Astrocyte (in vitro differentiated cells and primary cell): ENCODE measurements around the gene TNFSF11. TPM values are rescaled to one million over a fixed set of nuclear protein-coding genes. Genes with fewer than 3 reads are reported as not detected.

Experiments
- DNase-seq: peaks from one replicate; pipeline ENCODE4 v3.0.0-alpha.2; 2010; ENCODE audit warnings: low read depth
- FAIRE-seq: peaks from 2 replicates; lab custom pipeline; 2011; peaks lifted over from hg19 to GRCh38; lab: Jason Lieb, UNC
- H2AFZ ChIP-seq: 2 replicates; pipeline ENCODE4 v1.6.0; 2012; ENCODE audit warnings: low read depth, low read length, inconsistent platforms
- H3K27ac ChIP-seq: 2 replicates; pipeline ENCODE4 v1.5.1; 2011; ENCODE audit warnings: low read depth, low read length, inconsistent platforms
- H3K27me3 ChIP-seq: 2 replicates; pipeline ENCODE4 v1.6.0; 2011; ENCODE audit warnings: low read length, inconsistent platforms; ENCODE audit not compliant: insufficient read depth
- H3K36me3 ChIP-seq: 2 replicates; pipeline ENCODE4 v1.5.1; 2011; ENCODE audit warnings: low read length, inconsistent platforms; ENCODE audit not compliant: insufficient read depth
- H3K4me1 ChIP-seq: 2 replicates; pipeline ENCODE4 v1.5.1; 2011; ENCODE audit warnings: low read length, inconsistent platforms; ENCODE audit not compliant: insufficient read depth
- H3K4me2 ChIP-seq: 2 replicates; pipeline ENCODE4 v1.6.0; 2012; ENCODE audit warnings: low read length, inconsistent platforms
- H3K4me3 ChIP-seq: 2 replicates; pipeline ENCODE4 v1.5.1; 2011; ENCODE audit warnings: low read depth, mild to moderate bottlenecking, low read length, inconsistent platforms; ENCODE audit not compliant: insufficient read depth
- H3K79me2 ChIP-seq: 2 replicates; pipeline ENCODE4 v1.6.0; 2012; ENCODE audit warnings: mild to moderate bottlenecking, low read length, inconsistent platforms; ENCODE audit not compliant: insufficient read depth
- H3K9ac ChIP-seq: 2 replicates; pipeline ENCODE4 v1.6.0; 2012; ENCODE audit warnings: mild to moderate bottlenecking, low read length, inconsistent platforms
- H3K9me3 ChIP-seq: 2 replicates; pipeline ENCODE4 v1.5.1; 2012; ENCODE audit warnings: low read depth, mild to moderate bottlenecking, low read length, inconsistent platforms; ENCODE audit not compliant: insufficient read depth
- H4K20me1 ChIP-seq: 2 replicates; pipeline ENCODE4 v1.6.0; 2012; ENCODE audit warnings: low read length, inconsistent platforms; ENCODE audit not compliant: insufficient read depth
- H3K27ac Mint-ChIP-seq: one replicate; pipeline ENCODE4 v1.8.0; 2021; ENCODE audit warnings: mild to moderate bottlenecking, mixed read lengths; ENCODE audit not compliant: unreplicated experiment
- H3K27me3 Mint-ChIP-seq: one replicate; pipeline ENCODE4 v1.8.0; 2021; ENCODE audit warnings: low read depth, mixed read lengths; ENCODE audit not compliant: unreplicated experiment
- H3K36me3 Mint-ChIP-seq: one replicate; pipeline ENCODE4 v1.8.0; 2021; ENCODE audit warnings: low read depth, mixed read lengths; ENCODE audit not compliant: unreplicated experiment
- H3K4me1 Mint-ChIP-seq: one replicate; pipeline ENCODE4 v1.8.0; 2021; ENCODE audit warnings: low read depth, mixed read lengths; ENCODE audit not compliant: unreplicated experiment
- H3K4me3 Mint-ChIP-seq: one replicate; pipeline ENCODE4 v1.8.0; 2021; ENCODE audit warnings: mild to moderate bottlenecking, moderate library complexity, mixed read lengths; ENCODE audit not compliant: unreplicated experiment
- H3K9me3 Mint-ChIP-seq: one replicate; pipeline ENCODE4 v1.8.0; 2021; ENCODE audit warnings: mild to moderate bottlenecking, mixed read lengths; ENCODE audit not compliant: unreplicated experiment
- CTCF ChIP-seq: IDR thresholded peaks from 2 replicates; pipeline ENCODE4 v1.5.1; 2011; ENCODE audit warnings: low read depth, mild to moderate bottlenecking, inconsistent platforms, low read length, moderate library complexity; ENCODE audit not compliant: insufficient read depth
- EZH2 ChIP-seq: IDR thresholded peaks from 2 replicates; pipeline ENCODE4 v1.6.1; 2012; ENCODE audit warnings: mild to moderate bottlenecking, low read length, inconsistent platforms; ENCODE audit not compliant: insufficient read depth
- total RNA-seq: library from RNA; stranded (reverse); gene quantifications from 2 replicates; pipeline ENCODE4 v1.2.1, GENCODE V29; 2021

The TNFSF11 gene
- total RNA-seq, 1 donor from 2014 or later, result not detected

- H3K36me3 Mint-ChIP-seq, result no peaks in the 10 kb centered on the region
- Histone ChIP-seq H3K4me3 (no peak overlapping the region), H3K9ac (no peak overlapping the region), H3K4me1 (no peaks in the 10 kb centered on the region), H3K9me3 (no peaks in the 10 kb centered on the region), H3K36me3 (no peaks in the 10 kb centered on the region), H3K79me2 (no peaks in the 10 kb centered on the region), H2AFZ (no peak overlapping the region), H3K27me3 (peaks cover 4% of the 10 kb centered on the region), H4K20me1 (no peaks in the 10 kb centered on the region), H3K4me2 (no peak overlapping the region), H3K27ac (no peak overlapping the region)
- peaks cover 6% of the 10 kb centered on the region for H3K9me3 Mint-ChIP-seq
- DNase-seq (no peak), FAIRE-seq (no peak)
- no peak overlapping the region for H3K4me3 Mint-ChIP-seq
- no peak for TF ChIP-seq CTCF
- TF ChIP-seq EZH2, result no peak
- no peak overlapping the region for H3K27ac Mint-ChIP-seq
- no peaks in the 10 kb centered on the region for H3K4me1 Mint-ChIP-seq
- peaks cover 2% of the 10 kb centered on the region for H3K27me3 Mint-ChIP-seq
Observed at GRCh38 chr13:42643076-42643475, 69.1 kb downstream of the TNFSF11 start.

GRCh38 chr13:42644841-42645240, 70.9 kb downstream of the TNFSF11 start:
- no peak for FAIRE-seq
- peaks cover under 1% of the 10 kb centered on the region for H3K27me3 Mint-ChIP-seq
- DNase-seq, result no peak
- Histone ChIP-seq H3K27me3 (no peaks in the 10 kb centered on the region), H4K20me1 (no peaks in the 10 kb centered on the region), H3K4me1 (no peaks in the 10 kb centered on the region), H2AFZ (no peak overlapping the region), H3K9ac (no peak overlapping the region), H3K4me3 (no peak overlapping the region), H3K27ac (no peak overlapping the region), H3K36me3 (no peaks in the 10 kb centered on the region), H3K79me2 (no peaks in the 10 kb centered on the region), H3K9me3 (no peaks in the 10 kb centered on the region), H3K4me2 (no peak overlapping the region)
- H3K4me1 Mint-ChIP-seq, result no peaks in the 10 kb centered on the region
- H3K36me3 Mint-ChIP-seq, result no peaks in the 10 kb centered on the region
- H3K9me3 Mint-ChIP-seq, result peaks cover 6% of the 10 kb centered on the region
- no peak overlapping the region for H3K4me3 Mint-ChIP-seq
- TF ChIP-seq CTCF, result no peak
- no peak for TF ChIP-seq EZH2
- H3K27ac Mint-ChIP-seq, result no peak overlapping the region

GRCh38 chr13:42645717-42646116, 71.8 kb downstream of the TNFSF11 start:
- H2AFZ ChIP-seq, result no peak overlapping the region
- Mint-ChIP-seq H3K9me3 (peaks cover 4% of the 10 kb centered on the region), H3K4me1 (no peaks in the 10 kb centered on the region), H3K4me3 (no peak overlapping the region), H3K36me3 (no peaks in the 10 kb centered on the region), H3K27me3 (peaks cover 4% of the 10 kb centered on the region), H3K27ac (no peak overlapping the region)
- no peak overlapping the region for H3K4me2 ChIP-seq
- H3K36me3 ChIP-seq, result no peaks in the 10 kb centered on the region
- no peaks in the 10 kb centered on the region for H3K9me3 ChIP-seq
- H4K20me1 ChIP-seq, result no peaks in the 10 kb centered on the region
- TF ChIP-seq CTCF, result no peak
- TF ChIP-seq EZH2, result no peak
- FAIRE-seq (no peak), DNase-seq (no peak)
- H3K9ac ChIP-seq, result no peak overlapping the region
- peaks cover 3% of the 10 kb centered on the region for H3K27me3 ChIP-seq
- H3K27ac ChIP-seq, result no peak overlapping the region
- no peak overlapping the region for H3K4me3 ChIP-seq
- no peaks in the 10 kb centered on the region for H3K4me1 ChIP-seq
- no peaks in the 10 kb centered on the region for H3K79me2 ChIP-seq
